Stimulated activated CD4-positive, alpha-beta T cell treated with anti-CD3 and anti-CD28 coated beads, TNF-alpha, amount 100 ng/mL, for 24 hours (primary cell): Measurements from ENCODE around the gene IL4R.
"Not testable (repeated sequence)": the region's sequence is repeated elsewhere in the genome, so short reads cannot be mapped to it uniquely, and the experiment has no call there.

Source experiments
- DNase-seq, 3 experiments: peaks; one replicate each; pipeline ENCODE4 v3.0.0-alpha.2; 2020; ENCODE audit warnings: low read depth in 3 of 3

The IL4R gene

GRCh38 chr16:27329376-27330079 lies 15.8 kb downstream of the IL4R start:
- DNase-seq, result not testable (repeated sequence)

DNA sequence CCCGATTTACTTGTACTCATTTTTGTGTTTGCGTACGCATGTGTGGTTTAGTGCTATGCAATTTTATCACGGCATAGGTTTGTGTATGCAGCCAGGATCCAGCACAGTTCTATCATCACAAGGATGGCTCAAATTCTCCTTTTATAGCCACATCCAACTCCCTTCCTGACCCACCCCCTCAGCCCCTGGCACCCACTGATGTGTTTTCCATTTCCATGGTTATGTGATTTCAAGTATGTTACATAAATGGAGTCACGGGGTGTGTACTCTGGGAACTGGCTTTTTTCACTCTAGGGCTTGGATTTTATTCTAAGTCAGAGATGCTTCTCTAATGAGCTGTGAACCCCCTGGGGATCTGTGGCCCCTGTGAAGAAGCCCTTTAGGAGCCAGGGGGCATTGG lies 16.8 kb downstream of the IL4R start:
- no peak for DNase-seq

DNA sequence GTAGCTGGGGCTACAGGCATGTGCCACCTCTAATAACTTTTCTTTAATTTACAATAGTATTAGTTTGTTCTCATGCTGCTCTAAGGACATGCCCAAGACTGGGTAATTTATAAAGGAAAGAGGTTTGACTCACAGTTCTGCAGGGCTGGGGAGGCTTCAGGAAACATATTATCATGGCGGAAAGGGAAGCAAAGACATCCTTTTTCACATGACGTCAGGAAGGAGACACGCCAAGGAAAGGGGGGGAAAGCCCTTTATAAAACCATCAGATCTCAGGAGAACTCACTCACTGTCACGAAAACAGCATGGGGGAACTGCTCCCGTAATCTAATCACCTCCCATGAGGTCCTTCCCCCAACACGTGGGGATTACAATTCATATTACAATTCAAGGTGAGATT lies 18.3 kb downstream of the IL4R start:
- DNase-seq, result no peak

- no peak for DNase-seq
Observed at GRCh38 chr16:27333104-27333503, 19.3 kb downstream of the IL4R start.

DNA sequence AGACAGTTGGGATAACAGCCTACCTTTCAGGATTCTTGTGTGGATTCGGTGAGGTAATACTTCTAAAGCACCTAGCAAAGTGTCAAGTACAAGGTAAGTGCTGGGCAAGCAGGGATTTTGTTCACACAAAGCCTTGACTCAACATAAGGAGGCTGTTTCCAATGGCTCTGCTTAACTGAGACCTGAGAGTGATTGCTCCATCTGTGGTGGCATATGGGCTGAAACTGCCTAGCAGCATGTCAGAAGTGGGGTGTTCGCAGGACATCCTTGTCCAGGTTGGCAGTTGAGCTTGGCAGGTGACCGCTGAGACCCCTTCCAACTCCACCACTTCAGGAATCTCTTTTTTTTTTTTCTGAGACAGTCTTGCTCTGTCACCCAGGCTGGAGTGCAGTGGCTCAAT lies 19.8 kb downstream of the IL4R start:
- DNase-seq, result no peak

DNA sequence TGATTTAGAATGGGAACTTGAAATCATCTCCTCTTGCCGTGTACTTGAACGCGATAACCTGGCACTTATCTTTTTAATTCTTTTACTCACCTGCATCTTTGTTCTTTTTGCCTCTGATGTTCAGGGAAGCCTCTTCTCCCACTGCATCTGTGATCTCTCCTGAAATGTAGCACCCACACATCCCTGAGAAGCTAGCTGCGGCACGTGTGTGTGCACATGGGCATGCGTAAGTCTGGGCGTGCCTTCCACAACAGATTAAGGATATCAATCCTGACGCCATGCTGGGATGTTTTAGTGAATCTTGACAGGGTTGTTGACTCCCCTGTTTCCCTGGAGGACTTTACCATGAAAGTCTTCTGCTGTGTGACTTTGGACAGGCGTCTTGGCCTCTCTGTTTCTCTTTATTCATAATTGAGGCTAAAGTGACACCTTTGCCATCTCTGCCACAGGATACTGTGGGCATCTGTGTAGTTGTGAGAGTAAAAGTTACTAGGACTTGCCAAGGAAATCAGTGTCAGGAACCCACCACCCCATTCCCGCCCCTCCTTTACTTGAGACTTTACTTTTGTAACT lies 20.5 kb downstream of the IL4R start:
- DNase-seq, result no peak

GRCh38 chr16:27334838-27335237 lies 21.1 kb downstream of the IL4R start:
- DNase-seq, result no peak

GRCh38 chr16:27335349-27336053 lies 21.7 kb downstream of the IL4R start:
- no peak for DNase-seq

GRCh38 chr16:27337024-27337423 lies 23.2 kb downstream of the IL4R start:
- DNase-seq, result no peak

GRCh38 chr16:27339180-27339579 lies 25.4 kb downstream of the IL4R start:
- no peak for DNase-seq

DNA sequence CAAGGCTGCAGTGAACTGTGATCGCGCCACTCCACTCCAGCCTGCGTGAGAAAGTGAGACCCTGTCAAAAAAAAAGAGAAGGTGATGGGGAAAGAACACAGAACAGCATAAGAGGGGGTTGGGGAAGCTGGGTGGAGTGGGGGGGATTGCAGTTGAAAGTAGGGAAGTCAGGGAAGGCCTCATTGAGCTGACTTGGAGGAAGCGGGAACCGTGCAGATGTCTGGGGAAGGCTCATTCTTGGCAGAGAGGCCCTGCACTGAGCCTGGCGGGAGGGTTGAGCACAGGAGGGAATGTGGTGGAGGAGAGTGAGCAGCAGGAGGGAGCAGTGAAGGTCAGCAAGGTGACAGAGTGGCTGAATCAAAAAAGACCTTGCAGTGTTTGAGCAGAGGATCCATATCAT lies 26.9 kb downstream of the IL4R start:
- DNase-seq, result no peak

GRCh38 chr16:27341549-27341948 lies 27.8 kb downstream of the IL4R start:
- no peak for DNase-seq

- DNase-seq, result no peak
Observed at GRCh38 chr16:27341971-27342370, 28.2 kb downstream of the IL4R start.

DNA sequence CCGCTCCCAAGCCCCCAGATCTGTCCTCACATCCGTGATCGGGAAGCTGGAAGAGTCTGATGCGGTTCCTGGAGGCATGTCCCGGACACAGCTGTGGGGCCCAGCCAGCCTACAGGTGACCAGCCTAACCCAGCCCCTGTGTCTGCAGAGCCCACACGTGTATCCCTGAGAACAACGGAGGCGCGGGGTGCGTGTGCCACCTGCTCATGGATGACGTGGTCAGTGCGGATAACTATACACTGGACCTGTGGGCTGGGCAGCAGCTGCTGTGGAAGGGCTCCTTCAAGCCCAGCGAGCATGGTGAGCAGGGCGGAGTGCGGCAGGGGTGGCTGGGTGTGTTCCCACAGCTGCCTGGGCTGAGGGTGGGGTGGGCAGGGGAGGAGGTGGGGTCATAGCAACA lies 30.9 kb downstream of the IL4R start:
- DNase-seq, result no peak

- no peak for DNase-seq
Observed at GRCh38 chr16:27345201-27345600, 31.4 kb downstream of the IL4R start.

DNA sequence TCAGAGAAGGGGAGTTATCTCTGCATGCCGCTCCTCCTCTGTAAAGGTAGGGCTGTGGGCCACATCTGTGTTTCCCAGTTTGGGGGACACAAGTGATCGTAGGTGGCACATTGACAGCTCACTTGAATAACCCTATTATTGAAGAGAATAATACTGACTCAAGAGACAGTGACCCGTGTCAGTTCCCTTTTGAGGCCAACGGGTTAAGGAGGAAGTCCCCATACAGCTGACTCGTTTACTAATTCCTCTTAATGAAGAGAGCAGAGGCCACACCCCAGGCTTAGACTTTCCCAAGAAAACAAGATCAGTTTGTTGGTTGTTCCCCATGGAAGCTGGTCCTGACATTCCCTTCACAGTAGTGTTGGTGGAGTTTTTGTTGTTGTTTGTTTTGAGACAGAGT lies 33.0 kb downstream of the IL4R start:
- DNase-seq, result no peak

DNA sequence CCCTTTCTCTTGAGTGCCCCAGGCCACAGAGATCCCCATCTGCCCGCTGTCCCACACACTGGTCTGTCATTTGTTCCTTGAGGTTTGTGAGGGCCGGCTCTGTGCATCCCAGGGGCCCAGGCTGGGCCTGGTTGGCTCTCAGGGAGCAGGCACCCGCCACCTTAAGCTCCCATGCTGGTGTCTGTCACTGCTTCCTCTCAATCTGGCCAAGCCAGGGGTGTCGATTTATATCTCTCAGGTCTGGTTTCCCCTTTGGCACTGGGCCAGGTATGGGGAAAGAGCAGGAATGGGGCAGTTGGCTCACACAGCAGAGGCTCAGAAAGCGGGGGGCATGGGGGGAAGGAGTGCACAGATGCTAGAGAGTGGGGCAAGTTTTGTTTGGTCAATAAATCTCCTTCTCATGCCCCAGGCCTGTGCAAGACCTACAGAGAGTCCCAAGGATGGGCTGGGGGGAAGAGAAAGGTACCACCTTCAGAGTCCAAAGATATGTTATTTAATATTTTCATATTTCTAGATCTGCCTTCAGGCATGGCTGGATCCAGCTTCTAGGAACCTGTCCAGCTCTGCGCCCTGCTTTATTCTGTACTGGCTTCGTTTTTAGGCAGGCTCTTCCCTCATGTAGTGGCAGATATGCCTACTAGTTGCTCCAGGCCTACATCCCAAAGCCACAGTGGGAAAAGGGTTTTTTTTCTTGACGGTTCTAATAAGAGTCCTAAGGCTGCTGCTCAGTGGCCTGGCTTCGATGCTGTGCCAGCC lies 34.3 kb downstream of the IL4R start:
- no peak for DNase-seq

- no peak for DNase-seq
Observed at GRCh38 chr16:27349276-27349675, 35.5 kb downstream of the IL4R start.

GRCh38 chr16:27350006-27350405 lies 36.2 kb downstream of the IL4R start:
- no peak for DNase-seq

- no peak for DNase-seq
Observed at GRCh38 chr16:27351989-27352388, 38.2 kb downstream of the IL4R start.

DNA sequence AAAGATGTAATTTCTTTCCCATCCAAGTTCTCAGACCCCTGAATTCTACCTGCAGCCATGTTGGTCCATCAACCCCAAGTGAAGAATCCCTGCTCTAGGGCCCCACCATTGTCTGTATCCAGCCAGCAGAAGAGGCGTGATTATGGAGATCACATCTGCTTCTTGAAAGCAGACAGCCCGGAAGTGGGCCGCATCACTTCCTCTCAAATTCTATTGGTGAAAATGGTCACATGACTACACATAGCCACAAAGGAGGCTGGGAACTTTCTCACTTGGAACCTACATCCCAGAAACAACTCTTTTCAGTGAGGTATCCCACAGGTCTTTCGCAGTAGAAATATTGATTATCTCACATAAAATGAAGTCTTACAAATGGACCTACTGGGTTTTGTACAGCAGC lies 40.1 kb downstream of the IL4R start:
- DNase-seq, result no peak

GRCh38 chr16:27355610-27356009 lies 41.8 kb downstream of the IL4R start:
- peak in 1 of 3 experiments; percentile 51 for DNase-seq

- DNase-seq, result no peak
Observed at GRCh38 chr16:27356794-27357193, 43.0 kb downstream of the IL4R start.
